Measurements from ENCODE around the gene NUP98.
"Not testable (repeated sequence)": the region's sequence is repeated elsewhere in the genome, so short reads cannot be mapped to it uniquely, and the experiment has no call there.

The NUP98 gene

GRCh38 chr11:3664032-3664630, 133.2 kb downstream of the NUP98 start:
- no peaks in the 10 kb centered on the region for H3K27me3 ChIP-seq (ENCODE audit: control insufficient read depth, insufficient read depth, low read length)
- no peaks in the 10 kb centered on the region for H3K36me3 ChIP-seq (ENCODE audit: control insufficient read depth, low read depth, low read length)
- H3K4me1 ChIP-seq (ENCODE audit: control insufficient read depth, low read depth, low read length), result no peaks in the 10 kb centered on the region
- H3K4me3 ChIP-seq (ENCODE audit: low read length), result no peak overlapping the region
- no peak overlapping the region for H3K9ac ChIP-seq (ENCODE audit: low read length)
- no peaks in the 10 kb centered on the region for H3K9me3 ChIP-seq (ENCODE audit: control insufficient read depth, low read depth, low read length)
- H3K27ac ChIP-seq (ENCODE audit: low read length), result no peak overlapping the region

GRCh38 chr11:3662856-3663255, 134.5 kb downstream of the NUP98 start:
- H3K27me3 ChIP-seq (ENCODE audit: control insufficient read depth, insufficient read depth, low read length), result no peaks in the 10 kb centered on the region
- no peak overlapping the region for H3K4me3 ChIP-seq (ENCODE audit: low read length)
- H3K36me3 ChIP-seq (ENCODE audit: control insufficient read depth, low read depth, low read length), result no peaks in the 10 kb centered on the region
- H3K27ac ChIP-seq (ENCODE audit: low read length), result no peak overlapping the region
- no peak overlapping the region for H3K9ac ChIP-seq (ENCODE audit: low read length)
- no peaks in the 10 kb centered on the region for H3K4me1 ChIP-seq (ENCODE audit: control insufficient read depth, low read depth, low read length)
- H3K9me3 ChIP-seq (ENCODE audit: control insufficient read depth, low read depth, low read length), result no peaks in the 10 kb centered on the region

GRCh38 chr11:3660960-3661359, 136.4 kb downstream of the NUP98 start:
- Histone ChIP-seq H3K27me3 (ENCODE audit: control insufficient read depth, insufficient read depth, low read length) (no peaks in the 10 kb centered on the region), H3K27ac (ENCODE audit: low read length) (no peak overlapping the region), H3K9me3 (ENCODE audit: control insufficient read depth, low read depth, low read length) (no peaks in the 10 kb centered on the region), H3K4me1 (ENCODE audit: control insufficient read depth, low read depth, low read length) (no peaks in the 10 kb centered on the region), H3K9ac (ENCODE audit: low read length) (no peak overlapping the region), H3K36me3 (ENCODE audit: control insufficient read depth, low read depth, low read length) (no peaks in the 10 kb centered on the region), H3K4me3 (ENCODE audit: low read length) (no peak overlapping the region)

- H3K9ac ChIP-seq (ENCODE audit: low read length), result no peak overlapping the region
- no peak overlapping the region for H3K27ac ChIP-seq (ENCODE audit: low read length)
- H3K27me3 ChIP-seq (ENCODE audit: control insufficient read depth, insufficient read depth, low read length), result no peaks in the 10 kb centered on the region
- H3K4me3 ChIP-seq (ENCODE audit: low read length), result no peak overlapping the region
- no peaks in the 10 kb centered on the region for H3K36me3 ChIP-seq (ENCODE audit: control insufficient read depth, low read depth, low read length)
- H3K4me1 ChIP-seq (ENCODE audit: control insufficient read depth, low read depth, low read length), result no peaks in the 10 kb centered on the region
- no peaks in the 10 kb centered on the region for H3K9me3 ChIP-seq (ENCODE audit: control insufficient read depth, low read depth, low read length)
Observed at GRCh38 chr11:3659595-3660515, 137.5 kb downstream of the NUP98 start.

GRCh38 chr11:3658252-3658651, 139.1 kb downstream of the NUP98 start:
- H3K27me3 ChIP-seq (ENCODE audit: control insufficient read depth, insufficient read depth, low read length), result no peaks in the 10 kb centered on the region
- no peaks in the 10 kb centered on the region for H3K9me3 ChIP-seq (ENCODE audit: control insufficient read depth, low read depth, low read length)
- no peak overlapping the region for H3K27ac ChIP-seq (ENCODE audit: low read length)
- no peaks in the 10 kb centered on the region for H3K4me1 ChIP-seq (ENCODE audit: control insufficient read depth, low read depth, low read length)
- H3K9ac ChIP-seq (ENCODE audit: low read length), result no peak overlapping the region
- no peaks in the 10 kb centered on the region for H3K36me3 ChIP-seq (ENCODE audit: control insufficient read depth, low read depth, low read length)
- H3K4me3 ChIP-seq (ENCODE audit: low read length), result no peak overlapping the region

- H3K9ac ChIP-seq (ENCODE audit: low read length); H3K4me3 ChIP-seq (ENCODE audit: low read length); H3K36me3 ChIP-seq (ENCODE audit: control insufficient read depth, low read depth, low read length); H3K27ac ChIP-seq (ENCODE audit: low read length); H3K27me3 ChIP-seq (ENCODE audit: control insufficient read depth, insufficient read depth, low read length); H3K9me3 ChIP-seq (ENCODE audit: control insufficient read depth, low read depth, low read length); H3K4me1 ChIP-seq (ENCODE audit: control insufficient read depth, low read depth, low read length): not testable (repeated sequence)
Observed at GRCh38 chr11:3657331-3657730, 140.0 kb downstream of the NUP98 start.

GRCh38 chr11:3655547-3655946, 141.8 kb downstream of the NUP98 start:
- Histone ChIP-seq H3K4me1 (ENCODE audit: control insufficient read depth, low read depth, low read length) (no peaks in the 10 kb centered on the region), H3K4me3 (ENCODE audit: low read length) (no peak overlapping the region), H3K27ac (ENCODE audit: low read length) (no peak overlapping the region), H3K9ac (ENCODE audit: low read length) (no peak overlapping the region), H3K9me3 (ENCODE audit: control insufficient read depth, low read depth, low read length) (no peaks in the 10 kb centered on the region), H3K36me3 (ENCODE audit: control insufficient read depth, low read depth, low read length) (no peaks in the 10 kb centered on the region), H3K27me3 (ENCODE audit: control insufficient read depth, insufficient read depth, low read length) (no peaks in the 10 kb centered on the region)

GRCh38 chr11:3652514-3652913, 144.8 kb downstream of the NUP98 start:
- H3K4me1 ChIP-seq (ENCODE audit: control insufficient read depth, low read depth, low read length); H3K9ac ChIP-seq (ENCODE audit: low read length); H3K27ac ChIP-seq (ENCODE audit: low read length); H3K4me3 ChIP-seq (ENCODE audit: low read length); H3K36me3 ChIP-seq (ENCODE audit: control insufficient read depth, low read depth, low read length); H3K9me3 ChIP-seq (ENCODE audit: control insufficient read depth, low read depth, low read length): not testable (repeated sequence)
- peaks cover 10% of the 10 kb centered on the region for H3K27me3 ChIP-seq (ENCODE audit: control insufficient read depth, insufficient read depth, low read length)

GRCh38 chr11:3649374-3649773, 148.0 kb downstream of the NUP98 start:
- not testable (repeated sequence) for H3K4me1 ChIP-seq (ENCODE audit: control insufficient read depth, low read depth, low read length); H3K4me3 ChIP-seq (ENCODE audit: low read length); H3K9ac ChIP-seq (ENCODE audit: low read length); H3K27ac ChIP-seq (ENCODE audit: low read length); H3K36me3 ChIP-seq (ENCODE audit: control insufficient read depth, low read depth, low read length); H3K9me3 ChIP-seq (ENCODE audit: control insufficient read depth, low read depth, low read length)
- H3K27me3 ChIP-seq (ENCODE audit: control insufficient read depth, insufficient read depth, low read length), result peaks cover 10% of the 10 kb centered on the region

- H3K9me3 ChIP-seq (ENCODE audit: control insufficient read depth, low read depth, low read length); H3K9ac ChIP-seq (ENCODE audit: low read length); H3K4me3 ChIP-seq (ENCODE audit: low read length); H3K36me3 ChIP-seq (ENCODE audit: control insufficient read depth, low read depth, low read length); H3K4me1 ChIP-seq (ENCODE audit: control insufficient read depth, low read depth, low read length); H3K27ac ChIP-seq (ENCODE audit: low read length): not testable (repeated sequence)
- H3K27me3 ChIP-seq (ENCODE audit: control insufficient read depth, insufficient read depth, low read length), result peaks cover 10% of the 10 kb centered on the region
Observed at GRCh38 chr11:3648843-3649242, 148.5 kb downstream of the NUP98 start.

- no peak overlapping the region for H3K9ac ChIP-seq (ENCODE audit: low read length)
- no peak overlapping the region for H3K4me3 ChIP-seq (ENCODE audit: low read length)
- peaks cover 8% of the 10 kb centered on the region for H3K4me1 ChIP-seq (ENCODE audit: control insufficient read depth, low read depth, low read length)
- no peak overlapping the region for H3K27ac ChIP-seq (ENCODE audit: low read length)
- no peaks in the 10 kb centered on the region for H3K9me3 ChIP-seq (ENCODE audit: control insufficient read depth, low read depth, low read length)
- no peaks in the 10 kb centered on the region for H3K36me3 ChIP-seq (ENCODE audit: control insufficient read depth, low read depth, low read length)
- H3K27me3 ChIP-seq (ENCODE audit: control insufficient read depth, insufficient read depth, low read length), result peaks cover 17% of the 10 kb centered on the region
Observed at GRCh38 chr11:3645552-3645951, 151.8 kb downstream of the NUP98 start.

GRCh38 chr11:3644817-3645235, 152.5 kb downstream of the NUP98 start, which contains the start of gene ART1:
ART1 (plus strand) TSS chr11:3645128; CDS start chr11:3659214, 14,086 bp downstream.
- no peaks in the 10 kb centered on the region for H3K36me3 ChIP-seq (ENCODE audit: control insufficient read depth, low read depth, low read length)
- H3K4me3 ChIP-seq (ENCODE audit: low read length), result no peak within 1 kb of the TSS
- H3K9me3 ChIP-seq (ENCODE audit: control insufficient read depth, low read depth, low read length), result no peaks in the 10 kb centered on the region
- H3K4me1 ChIP-seq (ENCODE audit: control insufficient read depth, low read depth, low read length), result peaks cover 8% of the 10 kb centered on the region
- H3K27me3 ChIP-seq (ENCODE audit: control insufficient read depth, insufficient read depth, low read length), result peaks cover 17% of the 10 kb centered on the region
- H3K27ac ChIP-seq (ENCODE audit: low read length), result no peak within 1 kb of the TSS
- no peak within 1 kb of the TSS for H3K9ac ChIP-seq (ENCODE audit: low read length)

All from iPS-18a (cell line).